OCI-LY1 (cell line): ENCODE results near the gene ROMO1.
"Not testable (repeated sequence)": the region's sequence is repeated elsewhere in the genome, so short reads cannot be mapped to it uniquely, and the experiment has no call there.

Source experiments
- CTCF ChIP-seq: fragments of 200-600 bp; sonication (generic), shearing (Covaris generic); IDR thresholded peaks from 2 replicates; pipeline ENCODE4 v1.5.1; 2017; ENCODE audit warnings: mild to moderate bottlenecking, antibody characterized with exemption, low read length, moderate library complexity, mixed read lengths
- EZH2 ChIP-seq: fragments of 200-600 bp; sonication (generic), shearing (Covaris generic); IDR thresholded peaks from 2 replicates; pipeline ENCODE4 v1.8.0; 2017; ENCODE audit warnings: borderline replicate concordance, mixed run types, mild to moderate bottlenecking, antibody characterized with exemption, low read length, moderate library complexity, mixed read lengths

GRCh38 chr20:35706591-35707529, 7.7 kb downstream of the ROMO1 start:
- not testable (repeated sequence) for TF ChIP-seq CTCF, EZH2
